Vagina (tissue), 2 donors: ENCODE results near the gene CDS2. TPM values are rescaled to one million over a fixed set of nuclear protein-coding genes. Genes with fewer than 3 reads are reported as not detected.

Source experiments
- DNase-seq, 2 donors: peaks; one replicate each; pipeline ENCODE4 v3.0.0-alpha.2; 2017; ENCODE audit errors: extremely low spot score in 2 of 2
- H3K27ac ChIP-seq: fragments of 200-600 bp; sonication (generic); one replicate; pipeline ENCODE4 v1.5.1; 2019
- H3K27me3 ChIP-seq: fragments of 200-600 bp; sonication (generic); one replicate; pipeline ENCODE4 v1.5.1; 2019
- H3K36me3 ChIP-seq, 2 donors: fragments of 200-600 bp; sonication (generic); one replicate each; pipeline ENCODE4 v1.5.1; 2017 to 2019
- H3K4me1 ChIP-seq: fragments of 200-600 bp; sonication (generic); one replicate; pipeline ENCODE4 v1.5.1; 2019
- H3K4me3 ChIP-seq, 2 donors: fragments of 200-600 bp; sonication (generic); 1 replicate in 1 of 2; 2 replicates in 1 of 2; pipeline ENCODE4 v1.5.1; 2016 to 2019
- H3K9me3 ChIP-seq: fragments of 200-600 bp; sonication (generic); one replicate; pipeline ENCODE4 v1.5.1; 2019
- POLR2A ChIP-seq, 2 donors: fragments of 450-650 bp; IDR thresholded peaks; one replicate each; pipeline ENCODE4 v1.6.1; 2017; ENCODE audit warnings: antibody characterized with exemption in 2 of 2, mild to moderate bottlenecking in 2 of 2, moderate library complexity in 2 of 2
- POLR2AphosphoS5 ChIP-seq, 2 donors: sonication (generic); formaldehyde crosslinking; IDR thresholded peaks; one replicate each; pipeline ENCODE4 v1.9.0; 2017; ENCODE audit warnings: antibody characterized with exemption in 2 of 2, mild to moderate bottlenecking in 2 of 2, low read depth in 1 of 2; ENCODE audit not compliant: insufficient read depth in 1 of 2
- intact Hi-C: fragments of 100-400 bp; cut with DNase I; formaldehyde crosslinking; loops from one replicate; pipeline ENCODE4 v1.15.1; 2023
- total RNA-seq: library from RNA; depleted of rRNA; stranded (reverse); fragments of >200 nt; gene quantifications from one replicate; pipeline ENCODE4 v1.2.3, GENCODE V29; 2016
- TF ChIP-seq, protein P1 (sequence below), 3 experiments: fragments of 450-650 bp in 2 of 3; fragments of 200-600 bp in 1 of 3; sonication (generic) in 1 of 3; IDR thresholded peaks; one replicate each; pipeline ENCODE4 v1.5.1; 2017 to 2019; ENCODE audit warnings: antibody characterized with exemption in 3 of 3, mild to moderate bottlenecking in 2 of 3, moderate library complexity in 2 of 3

Gene CDS2
- total RNA-seq, 1 donor from 2014 or later = 24.8 TPM

DNA sequence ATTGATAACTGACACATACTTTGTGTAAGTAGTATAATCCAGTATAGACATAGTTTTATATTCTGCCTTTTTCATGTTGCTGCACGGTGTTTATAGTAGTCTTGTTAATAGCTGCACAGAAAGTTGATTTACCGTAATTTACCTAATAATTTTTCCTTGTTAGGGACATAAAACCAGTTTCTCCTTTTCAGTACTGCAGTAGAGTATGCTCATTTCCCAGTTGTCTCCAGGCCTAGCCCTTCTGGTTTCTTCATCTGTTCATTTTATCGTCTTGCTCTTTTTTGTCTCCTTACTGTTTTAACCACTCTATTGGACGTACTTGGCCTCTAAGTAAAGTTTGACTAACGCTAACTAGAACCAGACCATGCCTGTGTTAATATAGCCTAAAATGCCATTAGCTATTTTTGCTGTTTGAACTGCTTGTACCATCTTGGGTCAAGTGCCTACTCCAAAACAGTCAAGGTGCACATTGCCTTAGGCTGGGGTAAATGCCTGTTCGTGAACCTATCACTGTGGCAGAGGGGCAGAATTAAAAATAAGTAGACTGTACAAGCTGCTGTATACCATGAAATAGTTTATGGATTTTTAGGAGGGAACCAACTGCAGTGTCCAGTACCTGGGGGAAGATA, 34.8 kb downstream of the CDS2 start:
- Histone ChIP-seq H3K9me3 (no peaks in the 10 kb centered on the region), H3K36me3 (no peaks in the 10 kb centered on the region), H3K27ac (no peak overlapping the region), H3K4me3 (no peak overlapping the region), H3K27me3 (no peaks in the 10 kb centered on the region), H3K4me1 (peaks cover 16% of the 10 kb centered on the region)
- TF ChIP-seq POLR2A (IDR thresholded peaks at IDR 0.05) = no peak
- TF ChIP-seq, protein P1, sequence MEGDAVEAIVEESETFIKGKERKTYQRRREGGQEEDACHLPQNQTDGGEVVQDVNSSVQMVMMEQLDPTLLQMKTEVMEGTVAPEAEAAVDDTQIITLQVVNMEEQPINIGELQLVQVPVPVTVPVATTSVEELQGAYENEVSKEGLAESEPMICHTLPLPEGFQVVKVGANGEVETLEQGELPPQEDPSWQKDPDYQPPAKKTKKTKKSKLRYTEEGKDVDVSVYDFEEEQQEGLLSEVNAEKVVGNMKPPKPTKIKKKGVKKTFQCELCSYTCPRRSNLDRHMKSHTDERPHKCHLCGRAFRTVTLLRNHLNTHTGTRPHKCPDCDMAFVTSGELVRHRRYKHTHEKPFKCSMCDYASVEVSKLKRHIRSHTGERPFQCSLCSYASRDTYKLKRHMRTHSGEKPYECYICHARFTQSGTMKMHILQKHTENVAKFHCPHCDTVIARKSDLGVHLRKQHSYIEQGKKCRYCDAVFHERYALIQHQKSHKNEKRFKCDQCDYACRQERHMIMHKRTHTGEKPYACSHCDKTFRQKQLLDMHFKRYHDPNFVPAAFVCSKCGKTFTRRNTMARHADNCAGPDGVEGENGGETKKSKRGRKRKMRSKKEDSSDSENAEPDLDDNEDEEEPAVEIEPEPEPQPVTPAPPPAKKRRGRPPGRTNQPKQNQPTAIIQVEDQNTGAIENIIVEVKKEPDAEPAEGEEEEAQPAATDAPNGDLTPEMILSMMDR (IDR thresholded peaks at IDR 0.05) = no peak
- TF ChIP-seq POLR2AphosphoS5 (IDR thresholded peaks at IDR 0.05; ENCODE audit: insufficient read depth in 1 of 2, low read depth in 1 of 2) = no peak
- no peak for DNase-seq
- intact Hi-C loops = no loop called here

GRCh38 chr20:5164645-5165625, 38.1 kb downstream of the CDS2 start:
- peaks cover 39% of the 10 kb centered on the region for H3K4me1 ChIP-seq
- no peak for DNase-seq
- TF ChIP-seq, protein P1 (IDR thresholded peaks at IDR 0.05) = no peak
- TF ChIP-seq POLR2A (IDR thresholded peaks at IDR 0.05) = no peak
- no peak for TF ChIP-seq POLR2AphosphoS5 (IDR thresholded peaks at IDR 0.05; ENCODE audit: insufficient read depth in 1 of 2, low read depth in 1 of 2)

GRCh38 chr20:5168651-5169396, 42.0 kb downstream of the CDS2 start:
- intact Hi-C loops = no loop called here
- no peaks in the 10 kb centered on the region for H3K27me3 ChIP-seq
- no peaks in the 10 kb centered on the region for H3K9me3 ChIP-seq
- H3K4me1 ChIP-seq = peaks cover 76% of the 10 kb centered on the region
- H3K36me3 ChIP-seq = peaks cover 0 to 8% of the 10 kb centered on the region in 2 donors
- peak overlapping the region; percentile 46 for H3K27ac ChIP-seq
- no peak for TF ChIP-seq POLR2A (IDR thresholded peaks at IDR 0.05)
- TF ChIP-seq POLR2AphosphoS5 (IDR thresholded peaks at IDR 0.05; ENCODE audit: insufficient read depth in 1 of 2, low read depth in 1 of 2) = no peak
- TF ChIP-seq, protein P1 (IDR thresholded peaks at IDR 0.05) = no peak
- no peak overlapping the region for H3K4me3 ChIP-seq
- no peak for DNase-seq

More at GRCh38 chr20:5164645-5165625, 38.1 kb downstream of the CDS2 start:
- Histone ChIP-seq H3K36me3 (peaks cover 0 to 2% of the 10 kb centered on the region in 2 donors), H3K4me3 (no peak overlapping the region), H3K27me3 (no peaks in the 10 kb centered on the region), H3K27ac (no peak overlapping the region), H3K9me3 (no peaks in the 10 kb centered on the region)
- intact Hi-C loops = no loop called here

GRCh38 chr20:5170341-5170740, 43.5 kb downstream of the CDS2 start:
- Histone ChIP-seq H3K9me3 (no peaks in the 10 kb centered on the region), H3K27ac (no peak overlapping the region), H3K4me1 (peaks cover 69% of the 10 kb centered on the region), H3K36me3 (peaks cover 0 to 17% of the 10 kb centered on the region in 2 donors), H3K4me3 (no peak overlapping the region), H3K27me3 (no peaks in the 10 kb centered on the region)
- intact Hi-C loops = no loop called here
- DNase-seq = no peak
- TF ChIP-seq POLR2AphosphoS5 (IDR thresholded peaks at IDR 0.05; ENCODE audit: insufficient read depth in 1 of 2, low read depth in 1 of 2) (no peak), POLR2A (IDR thresholded peaks at IDR 0.05) (no peak)
